NCI-H2029 treated with DMSO at 0.1 percent for 48 hours (cell line): ENCODE measurements around the gene KHSRP.
"Not testable (repeated sequence)": the region's sequence is repeated elsewhere in the genome, so short reads cannot be mapped to it uniquely, and the experiment has no call there.

Source experiments
- DNase-seq: peaks from one replicate; lab custom pipeline; 2025; lab: John Stamatoyannopoulos, UW

Gene KHSRP

DNA sequence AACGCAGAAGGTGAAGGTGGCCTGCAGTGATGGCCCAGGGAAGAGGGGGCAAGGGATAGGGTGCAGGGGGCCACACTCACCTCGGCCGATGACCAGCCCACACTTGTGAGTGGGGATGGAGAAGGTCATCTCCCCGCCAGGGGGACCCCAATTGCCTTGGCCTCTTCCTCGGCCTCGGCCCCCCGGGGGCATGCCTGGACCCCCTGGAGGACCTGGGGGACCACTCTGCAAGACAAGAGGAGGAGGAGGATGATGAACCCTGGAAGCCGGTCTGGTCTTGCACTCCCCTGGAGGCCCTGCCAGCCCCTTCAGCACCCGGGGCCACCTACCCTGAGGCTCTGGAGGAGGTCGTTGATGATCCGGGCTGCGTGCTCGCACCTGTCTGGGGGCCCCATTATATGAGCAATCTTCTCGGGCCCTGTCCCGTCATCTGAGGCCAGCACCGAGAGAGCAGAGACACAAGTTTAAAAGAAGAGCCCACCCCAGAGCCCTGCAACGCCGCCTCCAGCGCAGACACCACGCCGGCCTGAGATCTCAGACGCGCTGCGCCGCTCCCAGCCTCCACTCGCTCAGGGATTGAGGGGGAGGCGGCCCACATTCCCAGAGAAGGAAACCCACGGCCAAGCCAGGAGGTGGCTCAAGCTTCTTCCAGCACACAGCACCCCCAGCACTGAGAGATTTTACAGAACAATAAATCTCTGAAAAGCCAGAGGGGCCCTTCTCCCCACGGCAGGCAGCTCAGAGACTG is 7.8 kb downstream of the KHSRP start:
- no peak for DNase-seq

DNA sequence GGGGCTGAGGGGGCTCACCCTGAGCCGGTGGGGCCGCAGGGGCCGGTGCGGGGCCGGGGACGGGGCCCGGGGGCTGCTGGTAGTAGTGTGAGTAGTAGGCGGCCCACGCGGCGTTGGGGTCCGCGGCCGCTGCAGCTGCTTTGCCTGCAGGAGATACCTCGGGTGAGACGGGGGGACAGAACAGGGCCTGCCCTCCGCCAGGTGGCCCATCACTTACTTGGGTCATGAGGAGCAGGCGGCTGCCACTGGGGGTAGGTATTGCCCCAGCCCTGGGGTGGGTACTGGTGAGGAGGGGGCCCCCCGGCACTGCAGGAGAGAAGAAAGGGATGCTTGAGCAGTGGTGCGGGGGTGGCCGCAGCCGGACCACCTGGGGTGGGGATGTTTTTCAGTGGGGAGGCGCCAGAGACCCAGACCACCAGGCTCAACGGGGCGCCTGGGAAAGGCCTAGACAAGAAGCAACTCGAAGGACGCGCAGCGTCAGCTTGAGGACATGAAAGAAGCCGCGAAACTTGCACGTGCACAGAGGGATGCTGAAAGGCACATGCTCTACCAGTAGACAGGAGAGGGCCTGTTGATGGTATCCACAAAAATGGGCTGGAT is 8.9 kb downstream of the KHSRP start:
- DNase-seq = no peak

DNA sequence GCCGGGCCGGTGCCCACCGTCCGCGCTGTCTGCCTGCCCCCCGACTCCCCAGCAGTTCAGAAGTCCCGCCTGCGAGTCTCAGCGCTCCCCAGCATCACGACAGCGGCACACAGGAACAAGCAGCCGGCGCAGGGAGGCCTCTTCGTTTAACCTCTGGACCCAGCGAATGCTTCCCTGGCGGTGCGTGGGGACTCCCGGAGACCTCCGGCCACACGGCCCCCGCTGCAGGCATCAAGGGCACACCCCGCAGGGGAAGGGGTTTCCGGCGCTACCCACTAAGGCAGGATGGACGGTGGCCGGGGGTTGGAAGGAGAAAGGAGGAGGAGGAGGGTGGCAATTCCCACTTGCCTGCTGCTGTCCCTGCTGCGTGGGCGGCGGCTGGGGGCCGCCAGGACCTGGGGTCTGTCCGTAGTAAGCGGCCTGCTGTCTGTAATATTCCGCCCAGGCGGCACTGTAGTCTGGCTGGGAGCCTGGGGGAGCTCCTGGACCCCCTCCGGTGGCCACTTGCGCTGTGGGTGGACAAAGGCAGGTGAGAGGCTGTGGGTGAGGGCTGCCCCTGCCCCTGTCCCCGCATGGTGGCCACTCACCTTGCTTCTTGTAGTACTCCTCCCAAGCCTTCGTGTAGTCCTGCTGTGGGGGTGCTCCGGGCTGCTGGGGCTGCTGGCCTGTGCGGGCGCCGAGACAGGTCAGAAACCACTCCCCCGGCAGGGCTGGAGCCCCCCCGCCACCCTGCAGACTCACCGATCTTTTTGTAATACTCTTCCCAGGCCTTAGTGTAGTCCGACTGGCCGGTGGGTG is 9.6 kb downstream of the KHSRP start:
- no peak for DNase-seq

DNA sequence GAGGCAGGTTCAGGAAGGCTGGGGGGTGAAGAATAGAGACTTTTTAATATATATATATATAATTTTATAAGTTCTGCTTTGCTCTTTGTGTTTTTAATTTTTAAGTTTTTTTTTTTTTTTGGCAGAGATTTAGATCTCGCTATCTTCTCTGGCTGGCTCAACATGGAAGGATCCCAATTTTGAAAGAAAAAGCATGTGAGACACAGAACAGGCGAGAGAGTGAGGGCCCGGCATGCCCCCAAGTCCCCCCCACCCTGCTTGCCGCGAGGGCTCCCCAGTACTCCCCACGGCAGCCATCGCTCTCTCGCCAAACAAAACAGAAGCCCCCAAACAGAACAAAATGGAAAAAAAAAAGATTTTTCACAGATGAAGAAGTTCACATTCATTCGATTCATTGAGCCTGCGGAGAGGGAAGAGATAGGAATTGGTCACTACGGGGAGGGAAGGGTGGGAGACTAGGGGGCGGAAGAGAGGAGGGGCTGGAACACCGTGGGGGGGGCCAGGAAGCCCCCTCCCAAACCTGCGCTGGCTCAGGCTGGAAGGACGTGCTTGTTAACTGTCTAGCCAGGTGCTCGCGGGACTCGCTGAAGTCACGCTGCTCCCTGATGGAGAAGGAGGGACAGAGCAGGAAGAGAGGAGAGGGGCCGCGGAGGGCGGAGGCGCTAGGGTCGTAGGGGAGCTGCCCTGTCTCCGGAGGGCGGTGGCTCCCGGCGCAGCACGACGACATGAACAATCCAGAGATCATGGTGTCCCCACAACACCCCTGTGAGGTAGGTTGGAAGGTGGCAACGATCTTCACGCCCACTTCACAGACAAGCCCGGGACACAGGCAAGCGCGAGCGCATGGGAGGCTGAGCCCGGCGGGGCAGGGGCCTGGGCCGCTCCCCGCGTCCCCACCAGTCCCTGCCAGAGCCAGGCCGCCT is 10.6 kb downstream of the KHSRP start:
- no peak for DNase-seq

DNA sequence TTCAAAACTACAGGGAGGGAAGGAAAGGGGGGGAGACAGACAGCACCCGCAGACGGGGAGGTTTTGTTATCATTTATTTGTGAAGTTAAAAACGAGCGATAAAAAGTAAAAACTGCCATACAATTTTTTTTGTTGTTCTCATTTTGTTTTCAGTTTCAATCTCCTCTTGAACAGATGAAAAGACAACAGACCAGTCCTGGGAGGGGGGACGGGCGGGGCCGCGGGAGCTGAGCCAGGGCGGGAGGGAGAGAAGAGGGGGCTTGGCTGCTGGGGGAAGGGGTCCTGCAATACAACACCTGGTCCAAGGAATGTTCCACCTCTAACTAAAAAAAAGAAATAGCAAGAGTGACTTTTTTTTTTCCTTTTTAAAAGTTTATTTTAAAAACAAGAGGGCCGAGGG is 11.3 kb downstream of the KHSRP start:
- no peak for DNase-seq

DNA sequence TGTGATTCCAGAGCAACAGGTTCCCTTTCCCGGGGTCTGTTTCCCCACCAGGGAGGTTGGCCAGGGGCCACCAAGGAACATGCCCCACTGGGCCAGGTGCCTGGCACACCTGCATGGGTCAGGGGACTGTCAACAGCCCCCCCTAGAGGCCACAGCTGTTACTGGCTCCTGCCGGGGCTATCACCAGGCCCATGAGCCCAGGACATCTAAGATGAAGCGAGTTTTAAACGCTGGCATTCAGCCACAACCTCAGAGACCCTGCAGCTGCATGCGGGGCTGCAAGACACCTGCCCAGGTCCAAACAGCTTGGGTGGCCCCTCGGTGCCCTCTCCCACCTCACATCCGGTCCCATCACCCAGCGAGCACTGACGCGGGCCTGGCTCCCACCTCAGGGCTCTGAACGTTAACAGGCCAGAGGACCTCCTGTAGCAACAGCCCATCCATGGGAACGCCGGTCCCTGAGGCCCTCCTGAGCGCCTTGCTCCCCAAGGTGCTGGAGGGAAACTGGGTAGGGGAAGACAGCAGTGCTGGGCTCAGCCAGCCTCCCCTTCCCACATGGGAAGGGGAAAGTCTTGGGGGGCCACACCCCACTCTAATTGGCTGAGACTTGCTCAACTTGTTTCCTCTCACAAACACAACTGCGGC is 12.0 kb downstream of the KHSRP start:
- DNase-seq = no peak

DNA sequence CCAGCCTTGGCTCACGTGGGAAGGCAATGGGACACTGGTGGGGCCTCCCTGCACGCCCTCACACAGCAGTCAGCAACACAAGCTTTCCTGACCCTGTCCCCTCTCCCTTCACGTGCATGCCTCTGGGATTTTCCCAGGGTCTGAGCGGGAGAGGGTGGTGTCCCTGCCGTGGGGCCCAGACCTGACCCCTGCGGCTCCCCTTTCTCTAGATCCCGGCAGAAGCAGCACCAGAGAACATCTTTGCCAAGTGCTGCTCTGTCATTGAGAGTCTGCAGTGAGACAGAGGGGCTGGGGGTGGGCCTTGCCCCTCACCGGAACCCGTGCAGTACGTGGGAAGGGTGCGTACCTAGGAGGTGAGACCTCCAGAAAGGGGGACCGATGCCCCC is 12.6 kb downstream of the KHSRP start:
- no peak for DNase-seq

DNA sequence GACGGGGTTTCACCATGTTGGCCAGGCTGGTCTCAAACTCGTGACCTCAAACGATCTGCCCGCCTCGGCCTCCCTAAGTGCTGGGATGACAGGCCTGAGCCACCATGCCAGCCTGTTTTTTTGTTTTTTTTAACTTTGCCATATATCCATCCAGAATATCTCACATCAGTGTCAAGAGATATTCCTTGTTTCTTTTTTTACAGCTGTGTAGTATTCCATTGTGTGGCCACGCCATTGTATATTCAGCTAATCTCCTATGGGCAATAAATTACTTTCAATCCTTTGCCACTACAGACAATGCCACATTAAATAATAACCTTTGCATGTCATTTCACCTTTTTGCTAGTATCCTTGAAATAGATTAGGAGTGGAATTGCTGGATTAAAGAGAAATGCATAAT is 15.3 kb downstream of the KHSRP start:
- DNase-seq = no peak

DNA sequence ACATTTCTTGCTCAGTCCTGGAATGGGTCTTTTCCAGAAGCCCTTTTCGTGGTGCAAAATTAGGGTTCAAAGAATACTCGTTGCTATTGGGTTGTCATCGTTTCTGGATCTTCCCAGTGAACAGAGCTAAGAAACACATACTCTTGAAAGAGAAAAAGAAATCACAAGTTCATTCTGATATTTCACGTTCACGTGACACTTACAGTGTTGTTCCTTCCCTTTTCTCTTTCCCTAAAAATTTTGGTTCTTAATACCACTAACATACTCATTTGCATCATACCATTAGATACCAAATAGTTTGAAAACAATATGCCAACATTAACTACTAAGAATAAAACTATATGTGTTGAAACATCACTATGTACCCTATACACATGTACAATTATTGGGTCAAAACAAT is 18.2 kb downstream of the KHSRP start:
- DNase-seq = no peak

DNA sequence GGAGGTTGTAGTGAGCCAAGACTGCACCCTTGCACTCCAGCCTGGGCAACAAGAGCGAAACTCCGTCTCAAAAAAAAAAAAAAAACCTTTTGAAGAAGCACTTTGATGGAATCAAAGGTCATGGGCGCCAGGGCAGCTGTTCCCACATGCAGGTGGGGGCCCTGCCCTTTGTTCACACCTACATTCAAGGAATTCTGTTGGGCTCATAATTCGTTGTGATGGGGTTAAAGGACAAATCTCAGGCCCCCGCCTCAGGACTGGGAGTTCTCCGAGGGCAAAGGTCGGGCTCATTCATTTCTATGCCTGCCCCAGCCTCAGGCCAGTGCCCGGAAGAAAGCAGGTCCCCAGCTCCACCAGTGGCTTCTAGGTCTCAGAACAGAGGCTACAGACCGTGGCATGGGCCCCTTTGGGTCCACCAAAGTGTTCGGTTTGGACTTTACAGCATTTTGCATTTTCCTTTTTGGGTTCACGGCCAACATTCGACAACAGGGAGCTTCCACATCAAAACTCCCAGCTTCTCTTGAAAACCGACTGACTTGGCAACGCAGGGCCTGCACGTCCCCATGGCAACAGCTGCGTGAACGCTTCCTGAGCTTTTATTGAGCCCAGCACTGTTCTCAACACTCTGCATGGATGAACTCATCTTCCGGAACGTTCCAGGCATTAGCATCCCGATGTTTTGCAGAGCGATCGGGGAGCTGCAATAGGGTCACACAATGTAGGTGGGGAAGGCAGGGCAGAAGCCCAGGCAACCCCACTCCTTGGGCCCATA is 21.6 kb downstream of the KHSRP start:
- no peak for DNase-seq

DNA sequence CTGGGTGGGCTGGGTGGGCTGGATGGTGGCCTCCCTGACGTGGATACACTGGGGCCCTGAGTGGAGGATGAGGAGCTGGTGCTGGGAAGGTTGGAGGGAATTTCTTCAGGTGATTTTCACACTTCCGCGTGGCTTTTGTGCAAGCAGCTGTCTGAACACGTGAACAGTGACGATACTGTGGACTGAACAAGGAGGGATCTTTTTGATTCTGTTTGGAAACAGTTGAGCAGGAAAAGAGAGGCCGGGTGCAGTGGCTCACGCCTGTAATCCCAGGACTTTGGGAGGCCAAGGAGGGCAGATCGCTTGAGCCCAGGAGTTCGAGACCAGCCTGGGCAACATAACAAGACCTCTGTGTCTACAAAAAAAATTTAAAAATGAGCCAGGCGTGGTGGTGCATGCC is 22.6 kb downstream of the KHSRP start:
- no peak for DNase-seq

DNA sequence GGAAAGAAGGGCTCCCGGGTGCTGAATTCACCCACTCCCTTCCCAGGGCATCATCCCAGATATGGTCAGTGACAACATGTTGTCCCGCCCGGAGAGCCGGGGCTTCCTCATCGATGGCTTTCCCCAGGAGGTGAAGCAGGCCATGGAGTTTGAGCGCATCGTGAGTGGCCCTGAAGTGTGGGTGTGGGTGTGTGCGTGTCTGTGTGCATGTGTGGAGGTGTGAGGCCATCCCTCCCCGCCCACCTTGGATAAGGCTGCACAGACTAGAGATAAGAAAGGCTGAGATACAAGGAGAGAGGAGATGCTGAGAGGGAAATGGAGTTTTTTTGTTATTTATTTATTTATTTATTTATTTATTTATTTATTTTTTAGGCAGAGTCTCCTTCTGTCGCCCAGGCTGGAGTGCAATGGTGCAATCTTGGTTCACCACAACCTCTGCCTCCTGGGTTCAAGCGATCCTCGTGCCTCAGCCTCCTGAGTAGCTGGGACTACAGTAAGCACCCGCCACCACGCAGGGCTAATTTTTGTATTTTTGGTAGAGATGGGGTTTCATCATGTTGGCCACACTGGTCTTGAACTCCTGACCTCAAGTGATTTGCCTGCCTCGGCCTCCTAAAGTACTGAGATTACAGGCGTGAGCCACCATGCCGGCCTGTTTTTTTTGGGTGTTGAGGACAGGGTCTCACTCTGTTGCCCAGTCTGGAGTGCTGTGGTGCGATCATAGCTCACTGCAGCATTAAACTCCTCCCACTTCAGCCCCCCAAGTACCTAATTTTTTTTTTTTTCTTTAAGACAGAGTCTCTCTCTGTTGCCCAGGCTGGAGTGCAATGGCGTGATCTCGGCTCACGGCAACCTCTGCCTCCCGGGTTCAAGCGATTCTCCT is 24.3 kb downstream of the KHSRP start:
- DNase-seq = not testable (repeated sequence)

DNA sequence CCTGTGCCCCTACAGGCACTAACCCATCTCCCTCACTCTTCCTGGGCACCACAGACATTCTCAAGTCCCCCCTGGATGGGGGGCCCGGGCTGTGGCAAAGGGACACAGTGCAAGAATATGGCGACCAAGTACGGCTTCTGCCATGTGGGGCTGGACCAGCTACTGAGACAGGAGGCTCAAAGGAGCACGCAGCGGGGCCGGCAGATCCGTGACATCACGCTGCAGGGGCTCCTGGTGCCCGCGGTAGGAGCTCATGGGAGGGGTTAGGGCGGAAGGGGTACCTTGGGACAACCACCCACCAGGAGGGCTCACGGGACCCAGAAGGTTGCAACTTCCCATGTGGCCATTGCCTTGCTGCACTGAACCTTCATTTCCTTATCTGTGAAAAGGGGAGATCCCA is 28.3 kb downstream of the KHSRP start:
- no peak for DNase-seq

DNA sequence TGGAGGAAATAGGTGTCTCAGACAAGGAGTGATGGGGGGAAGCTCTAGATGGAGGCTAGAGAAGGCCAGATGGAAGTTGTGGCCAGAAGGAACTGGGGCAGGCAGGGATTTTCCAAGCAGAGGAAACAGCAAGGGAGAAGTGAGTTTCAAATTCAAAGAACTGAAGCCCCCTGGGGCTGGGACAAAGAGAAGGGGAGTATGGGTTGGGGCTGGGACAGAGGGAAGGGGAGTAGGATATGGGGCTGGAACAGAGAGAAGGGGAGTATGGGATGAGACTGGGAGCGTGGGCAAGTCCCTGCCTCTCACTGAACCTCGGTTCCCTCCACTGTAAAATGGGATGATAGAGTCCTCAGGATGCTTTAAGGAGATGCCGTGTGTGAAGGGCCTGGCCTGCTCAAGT is 29.8 kb downstream of the KHSRP start:
- DNase-seq = no peak

DNA sequence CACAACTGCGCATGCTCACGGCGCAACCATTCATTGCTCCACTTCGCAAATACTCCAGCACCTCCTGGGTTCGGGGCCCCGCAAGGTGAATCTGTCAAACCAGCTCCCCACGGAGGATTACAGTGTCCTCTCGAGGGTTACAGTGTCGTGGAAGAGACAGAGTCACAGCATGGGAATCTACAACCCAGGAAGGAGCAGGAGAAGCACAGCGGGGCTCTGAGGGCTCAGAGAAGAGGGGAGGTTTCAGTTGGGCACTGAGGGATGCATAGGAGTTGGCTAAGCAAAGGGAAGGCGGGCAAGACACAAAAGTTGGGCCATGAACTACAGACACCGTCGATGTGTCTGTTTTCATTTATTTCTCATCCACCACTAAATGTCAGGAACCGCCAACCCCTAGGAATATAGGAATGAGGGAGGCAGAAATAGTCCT is 30.6 kb downstream of the KHSRP start:
- DNase-seq = peak; percentile 18

DNA sequence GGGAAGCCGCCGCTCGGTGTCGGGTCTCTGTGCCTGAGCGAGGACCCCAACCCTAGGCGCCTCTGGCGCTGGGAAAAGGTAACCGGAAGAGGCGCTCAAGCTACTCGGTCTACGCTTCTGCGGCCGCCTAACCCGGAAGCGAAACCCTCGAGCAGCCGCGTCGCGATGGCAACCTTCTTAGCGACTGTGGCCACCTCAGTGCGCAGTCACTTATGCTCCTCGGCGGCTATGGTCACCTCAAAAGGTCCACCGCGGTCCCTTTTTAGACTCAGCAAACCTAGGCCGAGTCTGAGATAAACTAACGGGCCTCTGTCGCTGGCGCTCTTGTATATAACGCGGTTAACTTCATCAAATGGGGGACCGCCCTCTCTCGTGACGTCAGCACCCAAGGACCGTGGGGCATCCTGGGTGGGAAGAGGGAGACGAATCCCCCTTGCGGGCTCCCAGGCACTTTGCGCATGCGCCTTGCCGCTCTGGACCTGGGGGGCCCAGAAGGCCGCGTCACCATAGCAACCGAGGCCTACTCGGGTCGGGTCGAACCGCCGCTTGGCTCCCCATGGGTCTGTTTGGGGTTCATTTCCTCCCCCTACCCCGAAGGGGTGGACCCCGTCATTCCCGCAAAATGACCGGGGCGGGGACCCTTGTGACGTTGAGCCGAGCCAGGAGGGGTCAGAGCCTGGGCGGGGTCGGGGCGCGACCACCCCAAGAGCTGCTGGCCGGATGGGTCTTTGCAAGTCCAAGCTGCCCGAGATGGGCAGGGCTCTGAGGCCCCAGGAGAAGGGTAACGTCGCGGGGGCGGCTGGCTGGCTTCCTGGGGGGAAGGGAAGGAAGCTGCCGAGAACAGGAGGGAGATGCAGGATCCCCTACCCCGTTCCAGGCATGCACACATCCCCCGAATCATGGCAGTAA is 31.3 kb downstream of the KHSRP start, which contains the start of gene GTF2F1:
Gene GTF2F1 (minus strand): TSS at position 91 of the 909 bp plus-strand sequence. CDS start 169 bp downstream, outside the sequence.
- DNase-seq = peak; percentile 90

DNA sequence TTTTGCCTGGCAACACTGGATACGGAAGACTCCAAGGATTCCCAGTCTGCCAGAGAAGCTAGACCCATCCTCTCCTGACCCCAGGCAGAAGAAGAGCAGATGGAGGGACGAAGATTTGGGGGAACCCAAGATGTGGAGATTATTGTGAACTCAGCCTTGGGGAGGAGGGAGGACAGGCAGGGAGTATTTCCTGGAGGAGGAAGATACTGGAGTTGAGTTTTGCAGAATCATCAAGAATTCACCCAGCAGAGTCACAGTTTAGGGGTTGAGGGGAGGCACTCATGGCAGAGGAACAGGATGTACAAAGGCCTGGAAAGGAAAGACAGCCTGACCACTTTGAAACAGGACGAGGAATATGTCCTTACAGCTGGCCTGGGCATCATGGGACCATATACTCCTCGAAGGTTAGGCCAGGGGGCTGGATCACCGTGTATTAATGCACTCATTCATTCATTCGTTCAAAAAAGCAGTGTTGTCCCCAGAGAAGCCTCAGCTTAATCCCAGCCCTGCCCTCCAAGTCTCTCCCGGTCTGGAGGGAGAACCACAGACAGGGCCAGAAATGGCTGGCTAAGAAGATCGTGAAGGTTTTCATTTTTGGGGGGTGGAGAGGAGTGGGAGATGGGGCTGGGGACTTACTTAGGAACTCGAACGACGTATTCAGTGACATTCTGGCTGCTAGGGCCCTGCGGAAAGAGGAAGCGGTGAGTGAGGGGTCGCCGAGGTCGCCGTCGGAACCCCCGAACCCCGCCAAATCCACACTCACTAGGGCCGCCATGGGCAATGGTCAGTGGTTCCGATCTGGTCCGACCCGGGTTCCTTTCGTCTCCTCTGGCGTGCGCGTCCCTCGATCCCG is 32.2 kb downstream of the KHSRP start:
- no peak for DNase-seq

DNA sequence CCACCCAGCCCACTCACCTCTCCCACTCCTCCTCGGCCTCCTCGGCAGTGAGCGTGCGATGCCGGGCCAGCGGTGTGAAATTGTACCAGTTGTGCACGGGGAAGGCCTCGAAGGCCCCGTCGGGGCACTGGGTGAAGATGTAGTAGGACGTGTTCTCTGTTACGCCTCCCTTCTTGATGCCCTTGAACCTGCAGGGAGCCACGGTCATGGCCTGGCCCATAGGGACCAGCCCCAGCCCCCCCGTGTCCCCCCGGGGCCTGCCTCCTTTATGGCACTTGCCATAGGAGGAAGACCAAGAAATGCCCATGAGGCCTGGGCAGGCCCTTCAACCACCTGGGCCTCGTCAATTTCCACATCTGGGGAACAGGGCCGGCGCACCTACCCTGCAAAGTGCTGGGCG is 37.2 kb downstream of the KHSRP start:
- no peak for DNase-seq
